Endothelial cell of umbilical vein (primary cell): ENCODE measurements around the gene RER1. TPM values are rescaled to one million over a fixed set of nuclear protein-coding genes. Genes with fewer than 3 reads are reported as not detected.
A peak's percentile ranks its signal among the peaks of the same experiment; 100 is the strongest.

Experiments used
- BruUV-seq: library from RNA; stranded (reverse); fragments of 400-500 nt; replicated peaks from 2 replicates; lab custom pipeline; 2021; lab: Mats Ljungman, UMichigan
- CTCF ChIA-PET: fragments of 300-600, 350-600 bp; sonication (Branson Sonifier 250); formaldehyde crosslinking; loops from one replicate; lab custom pipeline; 2021; ENCODE audit warnings: antibody characterized with exemption, inconsistent platforms; lab: Charles Lee
- POLR2A ChIA-PET: fragments of 300-600, 350-600 bp; sonication (Branson Sonifier 250); formaldehyde crosslinking; loops from one replicate; lab custom pipeline; 2021; ENCODE audit warnings: antibody characterized with exemption, inconsistent platforms; lab: Charles Lee
- DNase-seq: peaks from one replicate; pipeline ENCODE4 v3.0.0-alpha.2; 2011; ENCODE audit warnings: low read depth, low spot score
- FAIRE-seq: peaks from 2 replicates; lab custom pipeline; 2011; peaks lifted over from hg19 to GRCh38; lab: Jason Lieb, UNC
- H2AFZ ChIP-seq: 2 replicates; pipeline ENCODE4 v1.6.0; 2012; ENCODE audit warnings: low read depth, low read length, control low read depth, inconsistent platforms
- H3K27ac ChIP-seq: 2 replicates; pipeline ENCODE4 v1.5.1; 2011; ENCODE audit warnings: low read depth, mild to moderate bottlenecking, control low read depth, low read length, moderate library complexity; ENCODE audit not compliant: insufficient read depth
- H3K27me3 ChIP-seq, 2 experiments: 2 replicates each; pipeline versions ENCODE4 v1.6.0 to v1.6.1; 2011; ENCODE audit warnings: low read length in 2 of 2, mixed read lengths in 1 of 2; ENCODE audit not compliant: control insufficient read depth in 2 of 2, insufficient read depth in 2 of 2
- H3K36me3 ChIP-seq, 2 experiments: 2 replicates in 1 of 2; 3 replicates in 1 of 2; pipeline ENCODE4 v1.5.1; 2011; ENCODE audit warnings: low read length in 2 of 2, mild to moderate bottlenecking in 1 of 2, moderate library complexity in 1 of 2; ENCODE audit not compliant: control insufficient read depth in 2 of 2, insufficient read depth in 2 of 2; ENCODE audit errors: extremely low read depth in 1 of 2
- H3K4me1 ChIP-seq: 3 replicates; pipeline ENCODE4 v1.5.1; 2011; ENCODE audit warnings: mild to moderate bottlenecking, low read length; ENCODE audit not compliant: control insufficient read depth, insufficient read depth; ENCODE audit errors: extremely low read depth
- H3K4me2 ChIP-seq: 2 replicates; pipeline ENCODE4 v1.6.1; 2011; ENCODE audit warnings: low read length, control low read depth, mixed read lengths; ENCODE audit not compliant: insufficient read depth
- H3K4me3 ChIP-seq, 3 experiments: fragments of 200-600 bp in 1 of 3; sonication (generic), shearing (Covaris generic) in 1 of 3; replicated peaks in 1 of 3; 2 replicates each; pipeline ENCODE4 v1.5.1; 2011 to 2016; ENCODE audit warnings: control low read depth in 3 of 3, low read length in 3 of 3, mild to moderate bottlenecking in 2 of 3, inconsistent platforms in 1 of 3, low read depth in 1 of 3, moderate library complexity in 1 of 3; ENCODE audit not compliant: insufficient read depth in 1 of 3
- H3K79me2 ChIP-seq: 2 replicates; pipeline ENCODE4 v1.6.0; 2012; ENCODE audit warnings: low read length, inconsistent platforms; ENCODE audit not compliant: control insufficient read depth, insufficient read depth
- H3K9ac ChIP-seq: replicated peaks from 2 replicates; pipeline ENCODE3; 2011; ENCODE audit warnings: low read length, control low read depth; ENCODE audit not compliant: insufficient read depth; ENCODE audit errors: extremely low read depth
- H3K9me1 ChIP-seq: replicated peaks from 3 replicates; pipeline ENCODE4 v1.6.0; 2011; ENCODE audit warnings: mild to moderate bottlenecking, low read length; ENCODE audit not compliant: control insufficient read depth, insufficient read depth; ENCODE audit errors: extremely low read depth
- H3K9me3 ChIP-seq: replicated peaks from 2 replicates; pipeline ENCODE4 v1.5.1; 2012; ENCODE audit warnings: low read length, inconsistent platforms; ENCODE audit not compliant: control insufficient read depth, insufficient read depth
- H4K20me1 ChIP-seq: replicated peaks from 2 replicates; pipeline ENCODE3; 2011; ENCODE audit warnings: mild to moderate bottlenecking, low read length; ENCODE audit not compliant: control insufficient read depth, insufficient read depth; ENCODE audit errors: extremely low read depth
- CTCF ChIP-seq, 2 donors: IDR thresholded peaks; 1 replicate in 1 of 2; 2 replicates in 1 of 2; pipeline ENCODE4 v1.5.1; 2011; ENCODE audit warnings: low read length in 2 of 2, mild to moderate bottlenecking in 2 of 2, moderate library complexity in 2 of 2, control low read depth in 1 of 2, inconsistent platforms in 1 of 2, low read depth in 1 of 2; ENCODE audit not compliant: insufficient read depth in 1 of 2; ENCODE audit errors: extremely low read depth in 1 of 2
- POLR2AphosphoS5 ChIP-seq: IDR thresholded peaks from 2 replicates; pipeline ENCODE4 v1.6.1; 2012; ENCODE audit warnings: low read depth, mild to moderate bottlenecking, control low read depth, low read length, moderate library complexity; ENCODE audit not compliant: insufficient read depth
- dilution Hi-C: fragments of 300-500 bp; cut with MboI; formaldehyde crosslinking; loops from one replicate; pipeline ENCODE4 v1.15.0; 2019; ENCODE audit warnings: low sequenced_read_pairs; ENCODE audit not compliant: extremely low pct_ligation_motif_present
- intact Hi-C: fragments of 100-400 bp; cut with micrococcal nuclease; formaldehyde crosslinking; loops from one replicate; pipeline ENCODE4 v1.10.0; 2022
- polyA plus RNA-seq, 4 experiments: library from polyadenylated mRNA; depleted of rRNA in 3 of 4; stranded (reverse) in 3 of 4; unstranded in 1 of 4; fragments of >200 nt; gene quantifications; 2 replicates each; pipeline versions ENCODE4 v1.2.1 to v1.2.3, GENCODE V29; 2011 to 2012; ENCODE audit warnings: missing spikeins in 1 of 4
- total RNA-seq: library from RNA; stranded (reverse); gene quantifications from 2 replicates; pipeline ENCODE4 v1.2.3, GENCODE V29; 2021

RER1 gene
- total and polyA plus RNA-seq, 2 donors (not counting 3 experiments of a cell fraction or from before 2014, with no cell fraction given) = 179 to 292 TPM

- FAIRE-seq = peak; percentile 63
- POLR2A ChIA-PET = interaction anchor here (0.5 kb wide), 1 partner anchor 206 kb away, joined by 5 read pairs; no protein-coding TSS in a partner anchor
Observed at GRCh38 chr1:2405588-2406295, 14.1 kb downstream of the RER1 start.

More at GRCh38 chr1:2405588-2406295, 14.1 kb downstream of the RER1 start:
- H2AFZ ChIP-seq = no peak overlapping the region
- H3K4me2 ChIP-seq = no peak overlapping the region
- DNase-seq = no peak
- H3K4me1 ChIP-seq = peaks cover 12% of the 10 kb centered on the region
- intact Hi-C loops (loop anchor here (10.0 kb wide), 1 partner anchor 1219 kb away; the partner anchor contains the start of gene TPRG1L), dilution Hi-C loops (no loop called here)
- no peaks in the 10 kb centered on the region for H4K20me1 ChIP-seq
- peaks cover 1% of the 10 kb centered on the region for H3K79me2 ChIP-seq
- peak overlapping the region; percentile 18 for H3K27ac ChIP-seq
- H3K9me1 ChIP-seq = no peaks in the 10 kb centered on the region
- H3K27me3 ChIP-seq = no peaks in the 10 kb centered on the region
- peak overlapping the region; percentile 35 for H3K9ac ChIP-seq
- no TSS peak for BruUV-seq
- H3K4me3 ChIP-seq = no peak overlapping the region
- peaks cover 15 to 55% of the 10 kb centered on the region in 2 experiments for H3K36me3 ChIP-seq
- CTCF ChIA-PET = interaction anchor here (1.1 to 2.6 kb wide), 3 partner anchors 14 to 143 kb away, joined by 3 to 6 read pairs (median 4); partner anchors contain the start of genes MORN1 and RER1
- TF ChIP-seq POLR2AphosphoS5 (peak; percentile 4), CTCF (IDR thresholded peaks at IDR 0.05; ENCODE audit: extremely low read depth in 1 of 2, insufficient read depth in 1 of 2, low read depth in 1 of 2, low read length in 2 of 2) (no peak)
- no peaks in the 10 kb centered on the region for H3K9me3 ChIP-seq
